Hematopoietic multipotent progenitor cell treated with erythropoietin and hydrocortisone succinate and interleukin-3 and kit ligand, for 6 days (in vitro differentiated cells): ENCODE measurements around the gene SIRT6.
"Not testable (repeated sequence)": the region's sequence is repeated elsewhere in the genome, so short reads cannot be mapped to it uniquely, and the experiment has no call there.

Source experiments
- DNase-seq: peaks from one replicate; pipeline ENCODE4 v3.0.0-alpha.2; 2015

Gene SIRT6

DNA sequence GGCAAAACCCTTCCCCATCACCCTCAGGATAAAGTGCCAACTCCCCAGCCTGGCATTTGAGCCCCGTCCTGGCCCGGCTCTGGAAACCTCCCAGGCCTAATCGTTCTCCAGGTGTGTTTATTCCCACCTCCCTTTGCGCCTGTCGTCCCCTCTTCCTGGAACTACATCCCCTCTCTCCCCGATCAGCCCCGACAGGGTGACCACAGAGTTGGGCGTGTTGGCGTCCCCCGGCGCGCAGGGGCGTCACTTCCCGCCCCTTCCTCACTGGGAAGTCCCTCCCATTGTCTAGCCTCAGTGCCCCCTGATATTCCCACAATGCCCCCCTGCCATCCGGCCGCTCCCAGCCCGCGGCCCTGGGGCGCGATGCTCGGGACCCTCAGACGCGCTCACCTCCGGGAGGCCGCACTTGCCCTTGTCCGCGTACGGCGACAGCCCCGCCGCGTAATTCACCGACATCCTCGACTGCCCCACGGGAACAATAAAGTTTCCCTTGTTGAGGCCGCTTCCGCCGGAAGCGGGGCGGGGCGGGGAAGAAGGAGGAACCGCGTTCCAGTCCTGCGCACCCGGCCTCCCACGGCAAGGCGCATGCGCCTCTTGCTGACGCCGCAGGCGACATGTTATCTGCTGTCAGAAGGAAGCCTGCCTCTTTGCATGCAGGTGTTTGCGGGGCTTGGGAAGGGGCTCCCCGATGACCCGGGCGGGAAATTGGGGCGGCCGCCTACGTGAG is at the start of gene SIRT6, which contains the start of gene ANKRD24:
Gene SIRT6, minus strand, starts transcription at position 480 of the 727 bp plus-strand sequence. Its CDS starts 24 bp downstream, at position 456.
Gene ANKRD24, plus strand, starts transcription at position 606 of the 727 bp plus-strand sequence. CDS start 3,737 bp downstream, outside the sequence.
- DNase-seq: peak; percentile 97

DNA sequence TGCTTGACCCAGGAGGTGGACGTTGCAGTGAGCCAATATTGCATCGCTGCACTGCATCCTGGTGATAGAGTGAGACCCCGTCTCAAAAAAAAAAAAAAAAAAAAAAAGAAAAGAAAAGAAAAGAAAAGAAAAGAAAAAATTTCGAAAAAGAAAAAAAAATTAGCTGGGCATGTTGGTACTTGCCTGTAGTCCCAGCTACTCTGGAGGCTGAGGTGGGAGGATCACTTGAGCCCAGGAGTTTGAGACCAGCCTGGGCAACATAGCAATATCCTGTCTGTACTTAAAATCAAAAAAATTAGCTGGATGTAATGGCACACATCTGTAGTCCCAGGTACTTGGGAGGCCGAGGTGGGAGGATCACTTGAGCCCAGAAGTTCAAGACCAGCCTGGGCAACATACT is 49.8 kb upstream of the SIRT6 start:
- not testable (repeated sequence) for DNase-seq

DNA sequence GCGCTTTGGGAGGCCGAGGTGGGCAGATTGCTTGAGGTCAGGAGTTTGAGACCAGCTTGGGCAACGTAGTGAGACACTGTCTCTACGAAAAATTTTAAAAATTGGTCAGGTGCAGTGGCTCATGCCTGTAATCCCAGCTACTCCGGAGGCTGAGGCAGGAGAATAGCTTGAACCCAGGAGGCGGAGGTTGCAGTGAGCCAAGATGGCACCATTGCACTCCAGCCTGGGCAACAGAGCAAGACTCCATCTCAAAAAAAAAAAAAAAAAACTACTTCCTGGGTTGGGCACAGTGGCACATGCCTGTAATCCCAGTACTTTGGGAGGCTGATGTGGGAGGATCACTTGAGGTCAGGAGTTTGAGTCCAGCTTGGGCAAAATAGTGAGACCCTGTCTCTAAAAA is 49.2 kb upstream of the SIRT6 start:
- DNase-seq: not testable (repeated sequence)

DNA sequence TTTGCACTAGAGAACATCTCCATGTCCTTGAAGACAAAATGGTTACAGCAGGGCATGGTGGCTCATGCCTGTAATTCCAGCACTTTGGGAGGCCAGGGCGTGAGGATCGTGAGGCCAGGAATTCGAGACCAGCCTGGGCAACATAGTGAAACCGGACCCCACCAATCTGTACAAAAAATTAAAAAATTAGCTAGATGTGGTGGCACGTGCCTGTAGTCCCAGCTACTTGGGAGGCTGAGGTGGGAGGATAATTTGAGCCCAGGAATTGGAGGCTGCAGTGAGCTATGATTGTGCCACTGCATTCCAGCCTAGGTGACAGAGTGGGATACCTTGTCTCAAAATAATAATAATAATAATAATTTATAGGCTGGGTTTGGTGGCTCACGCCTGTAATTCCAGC is 47.9 kb upstream of the SIRT6 start:
- DNase-seq: not testable (repeated sequence)

DNA sequence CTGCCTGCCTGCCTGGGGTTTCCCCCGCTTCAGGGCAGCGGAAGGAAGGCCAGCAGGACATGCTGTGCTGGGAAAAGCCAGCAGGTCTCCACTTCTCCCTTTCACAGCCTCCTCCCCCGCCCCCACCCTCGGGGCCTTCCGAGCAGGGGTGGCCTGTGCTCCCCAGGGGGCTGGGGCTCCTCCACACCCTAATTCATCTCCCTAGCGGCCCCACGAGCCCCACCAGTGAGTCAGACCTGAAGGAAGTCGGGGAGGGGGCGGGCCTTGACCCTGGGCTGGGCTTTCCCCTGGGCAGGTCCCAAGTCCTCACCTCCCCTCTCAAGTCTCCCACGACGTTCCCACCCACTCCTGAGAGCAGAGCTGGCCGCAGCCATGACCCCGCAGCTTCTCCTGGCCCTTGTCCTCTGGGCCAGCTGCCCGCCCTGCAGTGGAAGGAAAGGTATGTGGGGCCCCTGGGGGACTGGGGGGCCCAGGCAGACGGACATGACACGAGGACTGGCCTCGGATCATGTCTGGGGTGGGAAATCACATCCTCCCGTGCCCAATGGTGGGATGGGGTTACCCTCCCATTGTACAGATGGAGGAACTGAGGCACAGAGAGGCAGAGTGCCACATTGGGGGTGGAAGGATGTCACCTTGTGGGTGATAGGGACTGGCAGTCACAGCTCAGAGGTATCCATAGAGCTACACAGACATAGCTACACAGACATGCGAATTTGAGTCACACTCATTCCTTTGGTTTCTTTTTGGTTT is 47.0 kb upstream of the SIRT6 start, which contains the start of gene EBI3:
Gene EBI3, plus strand, starts transcription at position 345 of the 753 bp plus-strand sequence. Its CDS starts 28 bp downstream, at position 373.
- DNase-seq: no peak

DNA sequence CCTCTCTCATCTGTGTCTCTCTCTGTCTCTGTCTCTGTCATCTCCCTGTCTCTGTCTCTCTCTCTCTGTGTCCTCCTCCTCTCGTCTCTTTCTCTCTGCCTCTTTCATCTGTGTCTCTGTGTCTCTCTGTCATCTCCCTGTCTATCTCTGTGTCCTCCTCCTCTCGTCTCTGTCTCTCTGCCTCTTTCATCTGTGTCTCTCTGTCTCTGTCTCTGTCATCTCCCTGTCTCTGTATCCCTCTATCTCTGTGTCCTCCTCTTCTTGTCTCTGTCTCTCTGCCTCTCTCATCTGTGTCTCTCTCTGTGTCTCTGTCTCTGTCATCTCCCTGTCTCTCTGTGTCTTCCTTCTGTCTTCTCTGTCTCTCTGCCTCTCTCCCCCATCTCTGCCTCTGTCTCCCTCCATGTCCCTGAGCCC is 46.4 kb upstream of the SIRT6 start:
- no peak for DNase-seq

DNA sequence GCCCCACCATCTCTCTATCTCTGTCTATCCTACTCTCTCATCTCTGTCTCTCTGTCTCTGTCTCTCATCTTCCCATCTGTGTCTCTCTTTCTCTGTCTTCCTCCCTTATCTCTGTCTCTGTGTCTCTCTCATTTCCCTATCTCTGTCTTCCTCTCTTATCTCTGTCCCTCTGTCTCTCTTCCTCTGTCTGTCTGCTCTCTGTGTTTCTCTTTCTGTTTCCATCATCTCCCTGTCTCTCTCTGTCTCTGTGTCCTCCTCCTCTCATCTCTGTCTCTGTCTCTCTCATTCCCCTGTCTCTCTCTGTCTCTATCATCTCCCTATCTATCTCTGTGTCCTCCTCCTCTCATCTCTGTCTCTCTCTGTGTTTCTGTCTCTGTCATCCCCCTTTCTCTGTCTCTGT is 45.4 kb upstream of the SIRT6 start:
- no peak for DNase-seq

DNA sequence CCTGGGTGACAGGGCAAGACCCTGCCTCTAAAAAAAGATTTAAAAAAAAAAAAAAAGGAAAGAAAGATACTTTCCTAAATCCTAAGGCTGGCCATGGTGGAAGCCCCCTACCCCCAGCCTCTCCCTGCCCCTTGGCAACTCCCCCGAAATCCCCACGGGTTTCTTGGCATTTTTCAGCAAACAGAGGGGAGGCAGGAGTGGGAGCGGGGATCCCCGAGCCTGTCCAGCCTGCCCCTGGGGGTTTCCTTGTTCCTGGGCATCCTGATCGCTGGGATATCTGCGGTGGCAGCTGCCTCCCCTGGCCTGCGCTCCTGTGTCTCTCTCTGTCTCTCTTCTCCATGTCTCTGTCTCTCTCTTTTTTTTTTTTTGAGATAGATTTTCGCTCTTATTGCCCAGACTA is 43.5 kb upstream of the SIRT6 start:
- DNase-seq: no peak

DNA sequence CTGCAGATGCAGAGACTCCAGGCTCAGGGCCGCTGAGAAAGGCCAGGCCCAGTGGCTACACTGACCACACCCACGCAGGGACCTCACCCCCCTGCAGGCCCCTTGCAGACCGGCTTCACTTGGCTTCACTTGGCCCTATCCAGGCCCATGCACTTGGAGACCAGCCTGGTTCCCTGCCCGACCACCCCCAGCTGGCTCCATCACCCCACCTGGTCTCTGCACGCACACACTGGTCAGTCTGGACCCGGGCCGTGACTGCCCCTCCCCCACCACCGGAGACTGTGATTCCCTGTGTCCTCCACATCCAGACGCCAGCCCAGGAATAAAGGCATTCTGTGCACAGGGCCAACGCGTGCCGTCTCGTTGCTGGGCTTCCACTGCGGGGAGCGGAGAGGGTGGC is 42.1 kb upstream of the SIRT6 start:
- DNase-seq: no peak

DNA sequence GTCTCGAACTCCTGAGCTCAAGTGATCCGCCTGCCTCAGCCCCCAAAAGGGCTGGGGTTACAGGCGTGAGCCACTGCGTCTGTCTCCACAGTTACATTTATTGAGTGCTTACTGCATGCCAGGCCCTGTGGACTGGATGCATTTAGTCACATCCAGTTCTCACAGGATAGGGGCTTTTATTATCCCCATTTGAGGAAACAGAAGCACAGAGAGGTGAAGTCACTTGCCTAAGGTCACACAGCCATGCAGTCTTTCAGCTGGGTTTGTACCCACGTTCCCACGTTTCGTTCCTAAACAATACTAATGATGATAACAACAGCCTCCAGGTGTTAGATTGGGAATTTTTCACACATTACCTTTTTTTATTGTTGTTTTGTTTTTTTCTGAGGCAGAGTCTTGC is 37.8 kb upstream of the SIRT6 start:
- DNase-seq: no peak

DNA sequence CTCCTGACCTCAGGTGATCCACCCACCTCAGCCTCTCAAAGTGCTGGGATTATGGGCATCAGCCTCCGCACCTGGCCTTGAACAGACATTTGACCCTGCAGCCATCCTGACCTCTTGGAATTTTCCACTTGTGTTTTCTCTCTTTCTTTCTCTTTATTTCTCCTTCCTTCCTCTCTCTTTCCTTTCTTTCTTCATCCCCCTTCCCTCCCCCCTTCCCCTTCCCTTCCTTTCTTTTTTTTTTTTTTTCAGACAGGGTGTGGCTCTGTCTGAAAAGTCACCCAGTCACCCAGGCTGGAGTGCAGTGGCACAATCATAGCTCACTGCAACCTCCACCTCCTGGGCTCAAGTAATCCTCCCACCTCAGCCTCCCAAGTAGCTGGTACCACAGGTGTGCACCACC is 36.2 kb upstream of the SIRT6 start:
- DNase-seq: not testable (repeated sequence)

DNA sequence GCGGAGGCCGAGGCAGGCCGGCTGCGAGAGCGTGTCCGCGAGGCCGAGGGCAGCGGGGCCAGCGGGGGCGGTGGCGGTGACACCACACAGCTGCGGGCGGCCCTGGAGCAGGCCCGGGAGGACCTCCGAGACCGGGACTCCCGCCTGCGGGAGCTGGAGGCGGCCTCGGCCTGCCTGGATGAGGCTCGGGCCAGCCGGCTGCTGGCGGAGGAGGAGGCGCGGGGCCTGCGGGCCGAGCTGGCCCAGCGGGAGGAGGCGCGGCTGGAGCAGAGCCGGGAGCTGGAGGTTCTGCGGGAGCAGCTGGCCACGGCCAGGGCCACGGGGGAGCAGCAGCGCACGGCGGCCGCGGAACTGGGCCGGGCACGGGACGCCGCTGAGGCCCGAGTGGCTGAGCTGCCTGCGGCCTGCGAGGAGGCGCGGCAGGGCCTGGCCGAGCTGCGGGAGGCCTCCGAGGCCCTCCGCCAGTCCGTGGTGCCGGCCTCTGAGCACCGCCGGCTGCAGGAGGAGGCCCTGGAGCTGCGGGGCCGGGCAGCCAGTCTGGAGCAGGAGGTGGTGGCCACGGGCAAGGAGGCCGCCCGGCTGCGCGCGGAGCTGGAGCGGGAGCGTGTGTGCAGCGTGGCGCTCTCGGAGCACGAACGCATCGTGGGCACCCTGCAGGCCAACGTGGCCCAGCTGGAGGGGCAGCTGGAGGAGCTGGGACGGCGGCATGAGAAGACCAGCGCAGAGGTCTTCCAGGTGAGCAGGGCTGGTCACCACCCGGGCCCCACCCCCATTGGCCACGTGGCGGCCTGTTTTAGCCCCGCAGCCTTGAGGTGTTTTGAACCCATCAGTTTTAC is 35.3 kb upstream of the SIRT6 start:
- DNase-seq: no peak

DNA sequence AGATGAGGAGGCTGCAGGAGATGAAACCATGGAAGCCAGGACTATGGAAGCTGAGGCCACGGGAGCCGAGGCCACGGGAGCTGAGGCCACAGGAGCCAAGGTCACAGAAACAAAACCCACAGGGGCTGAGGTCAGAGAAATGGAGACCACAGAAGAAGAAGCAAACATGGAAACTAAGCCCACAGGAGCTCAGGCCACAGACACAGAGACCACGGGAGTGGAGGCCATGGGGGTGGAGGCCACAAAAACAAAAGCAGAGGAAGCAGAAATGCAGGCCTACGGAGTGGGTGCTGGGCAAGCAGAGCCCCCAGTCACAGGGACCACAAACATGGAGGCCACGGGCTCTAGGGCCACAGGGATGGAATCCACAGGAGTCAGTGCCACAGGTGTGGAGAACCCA is 34.5 kb upstream of the SIRT6 start:
- DNase-seq: no peak

DNA sequence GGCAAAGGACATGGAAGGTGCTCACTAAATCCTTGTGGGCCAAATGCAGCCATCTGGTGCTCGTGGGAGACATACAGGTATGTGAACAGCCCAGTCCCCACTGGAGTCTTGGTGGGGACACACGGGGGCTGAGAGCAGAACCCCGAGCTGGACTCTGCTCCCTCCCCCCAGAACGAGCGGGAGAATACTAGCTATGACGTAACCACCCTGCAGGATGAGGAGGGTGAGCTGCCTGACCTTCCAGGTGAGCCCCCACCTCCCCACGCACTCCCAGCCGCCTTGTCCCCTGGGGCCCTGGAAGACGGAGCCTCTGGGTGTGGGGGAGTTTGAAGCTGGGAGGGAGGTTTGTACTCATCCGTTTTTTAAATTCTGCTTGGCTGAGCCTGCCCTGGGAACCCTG is 33.4 kb upstream of the SIRT6 start:
- DNase-seq: no peak

DNA sequence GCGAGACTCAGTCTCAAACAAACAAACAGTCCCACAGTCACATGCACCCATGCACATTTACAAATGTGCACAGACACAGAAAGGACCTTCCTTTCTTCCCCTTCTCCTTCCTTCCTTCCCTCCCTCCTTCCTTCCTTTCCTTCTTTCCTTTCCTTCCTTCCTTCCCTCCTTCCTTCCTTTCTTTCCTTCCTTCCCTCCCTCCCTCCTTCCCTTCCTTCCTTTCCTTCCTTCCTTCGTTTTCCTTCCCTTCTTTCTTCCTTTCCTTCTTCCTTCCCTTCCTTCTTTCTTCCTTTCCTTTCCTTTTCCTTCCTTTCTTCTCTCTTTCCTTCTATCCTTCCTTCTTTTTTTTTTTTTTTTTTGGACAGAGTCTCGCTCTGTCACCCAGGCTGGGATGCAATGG is 30.8 kb upstream of the SIRT6 start:
- DNase-seq: no peak

DNA sequence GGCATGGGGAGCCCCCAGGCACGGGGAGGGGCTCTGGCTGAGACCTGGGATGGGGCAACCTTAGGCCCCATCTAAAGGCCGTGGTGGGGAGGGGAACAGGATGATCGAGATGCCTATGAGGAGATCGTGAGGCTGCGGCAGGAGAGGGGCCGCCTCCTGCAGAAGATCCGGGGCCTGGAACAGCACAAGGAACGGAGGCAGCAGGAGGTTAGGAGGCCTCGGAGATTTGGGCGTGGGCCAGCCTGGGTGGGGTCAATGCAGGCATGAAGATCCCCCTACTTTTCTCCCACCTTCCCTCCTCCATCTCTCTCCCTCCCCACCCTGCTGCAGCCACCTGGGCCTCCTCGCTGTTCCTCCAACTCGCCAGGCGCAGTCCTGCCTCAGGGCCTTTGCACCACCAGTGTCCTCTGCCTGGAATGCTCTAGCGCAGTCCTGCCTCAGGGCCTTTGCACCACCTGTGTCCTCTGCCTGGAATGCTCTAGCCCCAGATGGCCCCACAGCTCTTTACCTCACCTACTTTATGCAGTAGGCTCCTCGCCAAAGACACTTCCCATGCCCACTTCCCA is 27.9 kb upstream of the SIRT6 start:
- no peak for DNase-seq

DNA sequence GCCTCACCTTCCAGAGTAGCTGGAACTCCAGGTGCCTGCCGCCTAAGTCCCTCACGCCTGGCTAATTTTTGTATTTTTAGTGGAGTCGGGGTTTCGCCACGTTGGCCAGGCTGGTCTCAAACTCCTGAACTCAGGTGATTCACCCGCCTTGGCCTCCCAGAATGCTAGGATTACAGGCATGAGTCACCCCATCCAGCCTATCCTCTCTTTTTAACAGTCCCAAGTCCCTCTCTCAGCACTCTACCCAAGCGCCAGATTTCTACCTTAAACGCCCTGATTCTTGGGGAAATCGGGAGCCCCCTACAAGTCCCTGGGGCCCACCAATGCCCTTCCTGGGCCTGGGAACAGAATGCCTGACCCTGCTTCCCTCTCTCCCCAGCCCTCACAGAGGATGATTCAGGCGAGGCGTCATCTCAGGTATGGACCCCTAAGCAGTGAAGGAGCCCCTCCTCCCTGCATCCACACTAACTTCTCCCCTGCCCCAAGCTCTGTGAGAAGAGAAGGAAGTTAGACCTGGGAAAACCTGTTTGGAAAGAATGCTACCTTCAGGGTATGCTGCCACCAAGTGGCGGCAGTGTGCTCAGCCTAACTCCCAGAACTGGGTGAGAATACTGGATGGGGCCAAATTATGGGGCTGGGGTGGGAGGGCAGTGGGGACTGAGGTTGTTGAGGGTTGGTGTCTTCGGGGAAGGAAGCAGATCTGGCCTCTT is 26.2 kb upstream of the SIRT6 start:
- peak; percentile 64 for DNase-seq

DNA sequence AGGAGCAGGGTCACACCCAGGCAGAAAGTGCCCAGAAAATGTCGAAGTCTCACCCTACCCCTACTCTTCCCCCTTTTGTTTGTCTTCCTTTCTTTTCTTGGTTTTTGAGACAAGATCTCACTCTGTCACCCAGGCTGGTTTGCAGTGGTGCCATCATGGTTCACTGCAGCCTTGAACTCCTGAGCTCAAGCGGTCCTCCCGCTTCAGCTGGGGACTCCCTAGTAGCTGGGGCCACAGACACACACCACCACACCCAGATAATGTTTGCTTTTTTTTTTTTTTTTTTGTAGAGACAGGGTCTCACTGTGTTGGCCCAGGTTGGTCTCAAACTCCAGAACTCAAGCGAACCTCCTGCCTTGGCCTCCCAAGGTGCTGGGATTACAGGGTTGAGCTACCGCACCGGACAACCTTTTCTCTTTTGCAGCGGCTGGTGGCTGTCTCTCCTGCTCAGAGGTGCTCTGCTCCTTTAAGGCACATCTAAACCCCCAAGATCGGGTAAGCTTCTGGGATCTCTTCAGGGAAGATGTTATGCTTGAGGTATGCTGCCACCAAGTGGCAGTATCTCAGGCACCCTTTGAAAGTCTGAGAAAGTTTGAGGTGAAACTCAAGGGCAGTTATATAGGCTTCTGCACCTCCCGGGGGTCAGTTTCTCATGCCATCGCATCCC is 24.6 kb upstream of the SIRT6 start:
- peak; percentile 75 for DNase-seq

DNA sequence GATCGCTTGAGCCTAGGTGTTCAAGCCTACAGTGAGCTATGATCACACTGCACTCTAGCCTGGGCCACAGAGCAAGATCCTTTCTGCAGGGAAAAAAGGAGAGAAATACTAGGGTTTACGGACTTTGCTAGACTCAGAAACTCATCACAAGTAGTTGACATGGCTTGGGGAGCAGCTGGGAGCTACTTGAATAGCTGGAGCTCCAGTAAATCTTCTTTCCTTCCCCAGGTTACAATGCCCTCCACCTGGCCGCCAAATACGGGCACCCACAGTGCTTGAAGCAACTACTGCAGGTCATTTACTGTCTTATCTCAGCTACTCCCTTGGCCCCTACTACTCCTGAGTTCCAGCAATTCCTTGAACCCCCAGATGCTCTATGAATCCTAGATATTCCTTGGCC is 19.4 kb upstream of the SIRT6 start:
- no peak for DNase-seq

DNA sequence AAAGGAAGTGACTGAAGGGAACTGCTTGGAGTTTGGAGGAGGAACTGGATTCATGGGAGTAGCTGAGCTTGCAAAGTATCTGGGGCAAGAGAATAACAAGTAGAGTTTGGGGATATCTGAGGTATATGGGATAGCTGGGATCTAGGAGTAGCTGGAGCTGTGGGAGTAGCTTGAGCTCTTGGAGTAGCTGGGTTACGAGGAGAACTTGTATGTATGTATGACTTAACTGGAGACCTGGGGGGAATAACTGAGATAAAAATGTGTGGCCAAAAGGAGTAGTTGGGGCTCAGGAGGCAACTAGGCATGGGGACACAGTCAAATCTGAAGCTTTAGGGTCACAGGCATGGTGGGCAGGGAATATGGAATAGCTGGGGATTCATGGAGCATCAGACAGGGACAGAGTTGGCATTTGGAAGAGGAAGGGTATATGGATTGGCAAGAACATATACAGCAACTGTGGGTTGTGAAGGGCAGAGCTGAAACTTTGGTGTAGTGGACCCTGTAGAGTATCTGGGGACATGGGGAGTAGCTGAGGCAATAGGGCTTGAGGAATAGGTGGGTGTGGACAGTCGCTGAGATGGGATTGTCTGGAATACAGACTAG is 18.7 kb upstream of the SIRT6 start:
- no peak for DNase-seq

DNA sequence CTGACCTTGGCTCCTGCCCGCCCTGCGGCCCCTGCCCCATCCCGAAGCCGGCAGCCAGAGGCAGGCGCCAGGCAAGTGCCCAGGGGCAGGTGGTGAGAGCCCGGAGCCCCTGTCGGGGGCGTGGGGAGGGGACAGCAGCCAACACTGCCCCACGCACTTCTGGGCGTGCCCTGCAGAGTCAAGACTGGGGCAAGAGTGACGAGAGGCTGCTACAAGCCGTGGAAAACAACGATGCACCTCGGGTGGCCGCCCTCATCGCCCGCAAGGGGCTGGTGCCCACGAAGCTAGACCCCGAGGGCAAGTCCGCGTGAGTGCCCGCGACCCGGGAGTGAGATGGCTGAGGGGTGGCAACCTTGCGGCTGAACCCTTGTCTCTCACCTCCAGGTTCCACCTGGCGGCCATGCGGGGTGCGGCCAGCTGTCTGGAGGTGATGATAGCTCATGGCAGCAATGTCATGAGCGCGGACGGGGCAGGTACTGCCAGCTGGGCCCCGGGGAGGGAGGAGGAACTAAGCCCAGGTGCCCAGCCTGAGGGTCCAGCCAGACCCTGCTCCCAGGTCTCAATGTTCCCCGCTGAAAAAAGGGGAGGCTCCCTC is 17.4 kb upstream of the SIRT6 start:
- DNase-seq: no peak
